Measurements from ENCODE around the gene DNAH1. TPM values are rescaled to one million over a fixed set of nuclear protein-coding genes. Genes with fewer than 3 reads are reported as not detected.

DNAH1 gene
- total and polyA plus RNA-seq, 2 of the 4 experiments (the other 2 are of a cell fraction) = 2.0 to 4.0 TPM

DNA sequence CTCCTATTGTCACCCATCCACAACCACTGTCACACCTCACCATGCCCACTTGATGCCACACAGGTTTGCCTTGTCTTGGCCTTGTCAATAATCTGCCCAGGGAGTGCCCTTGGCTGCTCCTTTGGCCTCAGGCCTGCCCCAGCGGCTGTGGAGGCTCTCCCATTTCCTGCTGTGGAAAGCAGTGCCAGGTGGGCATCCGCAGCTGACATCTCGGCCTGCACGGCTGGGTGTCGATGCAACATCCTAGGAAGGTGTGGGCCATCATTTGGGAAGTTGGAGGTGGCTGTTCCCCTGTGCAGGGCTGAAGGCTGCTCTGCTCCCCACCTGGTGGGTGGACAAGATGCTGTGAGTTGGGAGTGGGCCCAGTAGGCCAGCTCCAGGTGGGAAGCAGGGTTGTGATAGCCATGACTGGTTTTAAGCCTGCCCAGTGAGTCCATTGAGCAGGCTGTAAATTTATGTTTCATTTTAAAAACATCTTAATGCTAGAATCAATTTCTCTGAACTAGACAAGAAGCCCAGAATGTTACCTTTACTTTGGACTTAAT, 12.5 kb downstream of the DNAH1 start:
- 88% methylated on average over 3 of the region's 5 CpGs; no CpG with 5 or more reads in 1 of the 2 experiments for WGBS, 2 experiments (ENCODE audit: extremely low coverage in 2 of 2, insufficient read length in 1 of 2)
- H3K79me1 ChIP-seq (ENCODE audit: low read depth in 1 of 2, low read length in 2 of 2) = no peaks in the 10 kb centered on the region
- in situ Hi-C loops (cut with MboI; ENCODE audit: low sequenced_read_pairs) = no loop called here
- H3K9me3 ChIP-seq (ENCODE audit: control insufficient read depth, insufficient read depth, low read length) = no peaks in the 10 kb centered on the region
- no peak overlapping the region for H2BK20ac ChIP-seq (ENCODE audit: low read depth, low read length)
- H4K91ac ChIP-seq (ENCODE audit: insufficient read depth, low read depth, low read length) = no peak overlapping the region
- H2AFZ ChIP-seq (replicated peaks; ENCODE audit: low read length, poor library complexity) = no peak overlapping the region
- no peaks in the 10 kb centered on the region for H3K9me1 ChIP-seq (ENCODE audit: insufficient read depth, low read length)
- dilution Hi-C loops (cut with HindIII; ENCODE audit: low sequenced_read_pairs, unreplicated experiment) = no loop called here
- H3K18ac ChIP-seq (ENCODE audit: low read depth, low read length) = no peak overlapping the region
- BruUV-seq (replicated peaks) = no TSS peak
- H3K23ac ChIP-seq (ENCODE audit: low read depth, low read length) = no peak overlapping the region
- no peak overlapping the region for H2BK15ac ChIP-seq (ENCODE audit: low read depth, low read length)
- ATAC-seq (ENCODE audit: low read depth) (no peak), DNase-seq (no peak)
- H2BK120ac ChIP-seq (ENCODE audit: low read depth, low read length) = no peak overlapping the region
- no peaks in the 10 kb centered on the region for H3K27me3 ChIP-seq (ENCODE audit: control insufficient read depth, insufficient read depth, low read length)
- no peak for TF ChIP-seq MAFK (IDR thresholded peaks at IDR 0.05; ENCODE audit: low read depth, low read length)
- no peak for TF ChIP-seq CHD1 (IDR thresholded peaks at IDR 0.05; ENCODE audit: low read depth, low read length)
- TF ChIP-seq RFX5 (IDR thresholded peaks at IDR 0.05; ENCODE audit: low read depth, low read length) = no peak
- TF ChIP-seq CEBPB (IDR thresholded peaks at IDR 0.05; ENCODE audit: low read depth, low read length) = no peak
- TF ChIP-seq SMC3 (IDR thresholded peaks at IDR 0.05; ENCODE audit: low read depth, low read length) = no peak
- TF ChIP-seq NFE2L2 (IDR thresholded peaks at IDR 0.05; ENCODE audit: low read depth, low read length) = no peak
- TF ChIP-seq MAZ (IDR thresholded peaks at IDR 0.05; ENCODE audit: borderline replicate concordance, low read depth, low read length) = no peak
- TF ChIP-seq, protein P1, sequence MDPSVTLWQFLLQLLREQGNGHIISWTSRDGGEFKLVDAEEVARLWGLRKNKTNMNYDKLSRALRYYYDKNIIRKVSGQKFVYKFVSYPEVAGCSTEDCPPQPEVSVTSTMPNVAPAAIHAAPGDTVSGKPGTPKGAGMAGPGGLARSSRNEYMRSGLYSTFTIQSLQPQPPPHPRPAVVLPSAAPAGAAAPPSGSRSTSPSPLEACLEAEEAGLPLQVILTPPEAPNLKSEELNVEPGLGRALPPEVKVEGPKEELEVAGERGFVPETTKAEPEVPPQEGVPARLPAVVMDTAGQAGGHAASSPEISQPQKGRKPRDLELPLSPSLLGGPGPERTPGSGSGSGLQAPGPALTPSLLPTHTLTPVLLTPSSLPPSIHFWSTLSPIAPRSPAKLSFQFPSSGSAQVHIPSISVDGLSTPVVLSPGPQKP (IDR thresholded peaks at IDR 0.05; ENCODE audit: borderline replicate concordance, low read depth, low read length) = no peak
- no peak for TF ChIP-seq RCOR1 (IDR thresholded peaks at IDR 0.05; ENCODE audit: insufficient replicate concordance, low read length)
- TF ChIP-seq FOS (IDR thresholded peaks at IDR 0.05; ENCODE audit: low read depth, low read length) = no peak
- H3K14ac ChIP-seq (replicated peaks; ENCODE audit: low read depth, low read length) = no peak overlapping the region
- no peak overlapping the region for H3K27ac ChIP-seq (ENCODE audit: insufficient read depth, low read length)
- ChIA-PET CTCF (interaction anchor here (0.7 kb wide), 1 partner anchor 443 kb away, joined by 4 read pairs; no protein-coding TSS in a partner anchor), POLR2A (ENCODE audit: unreplicated experiment) (no interaction called here)
- H3K4me2 ChIP-seq (ENCODE audit: low read depth, low read length) = no peak overlapping the region
- H2BK5ac ChIP-seq (ENCODE audit: low read depth, low read length, poor library complexity, severe bottlenecking) = no peak overlapping the region
- no peak overlapping the region for H2AK5ac ChIP-seq (ENCODE audit: low read depth, low read length)
- H4K8ac ChIP-seq (ENCODE audit: low read depth in 2 of 2, low read length in 2 of 2) = no peak overlapping the region
- intact Hi-C loops (cut with micrococcal nuclease) = no loop called here
- H4K20me1 ChIP-seq (ENCODE audit: insufficient read depth, low read length) = no peaks in the 10 kb centered on the region
- no peaks in the 10 kb centered on the region for H3K36me3 ChIP-seq (ENCODE audit: control insufficient read depth, insufficient read depth, low read length)
- H3K9ac ChIP-seq (ENCODE audit: low read depth, low read length) = no peak overlapping the region
- H3K4me3 ChIP-seq (ENCODE audit: insufficient read depth, low read depth, low read length) = no peak overlapping the region
- no peak overlapping the region for H4K5ac ChIP-seq (ENCODE audit: low read depth, low read length)
- no peaks in the 10 kb centered on the region for H3K4me1 ChIP-seq (ENCODE audit: control insufficient read depth, insufficient read depth, low read length)
- no peak overlapping the region for H3K56ac ChIP-seq (ENCODE audit: extremely low read depth, insufficient read depth, low read length)
- no peak overlapping the region for H3K4ac ChIP-seq (ENCODE audit: low read depth, low read length)
- no peak overlapping the region for H2AK9ac ChIP-seq (replicated peaks; ENCODE audit: low read depth, low read length, poor library complexity)
